HEK293 (cell line): ENCODE results near the gene TMEM176B.

Source experiments
- CTCF ChIA-PET: fragments of 350-600 bp; formaldehyde crosslinking; extraction: SDS; loops from one replicate; lab custom pipeline; 2021; ENCODE audit warnings: antibody characterized with exemption; lab: Yijun Ruan, JAX
- POLR2A ChIA-PET: fragments of 300-600 bp; formaldehyde crosslinking; extraction: SDS; loops from one replicate; lab custom pipeline; 2020; ENCODE audit warnings: antibody characterized with exemption, inconsistent platforms; lab: Yijun Ruan, JAX
- H3K27ac ChIP-seq: fragments of 200-500 bp; sonication (Bioruptor generic); 2 replicates; pipeline ENCODE4 v1.5.1; 2014; ENCODE audit warnings: low read depth, low read length, control low read depth, inconsistent platforms; ENCODE audit errors: extremely low read depth
- H3K36me3 ChIP-seq, 2 experiments: fragments of 200-500 bp in 1 of 2; sonication (Bioruptor generic) in 1 of 2; 1 replicate in 1 of 2; 2 replicates in 1 of 2; pipeline ENCODE4 v1.5.1; 2014 to 2017; ENCODE audit warnings: inconsistent platforms in 2 of 2, low read length in 2 of 2; ENCODE audit not compliant: control insufficient read depth in 2 of 2, insufficient read depth in 1 of 2
- H3K4me1 ChIP-seq: fragments of 200-500 bp; sonication (Bioruptor generic); 2 replicates; pipeline ENCODE4 v1.5.1; 2014; ENCODE audit warnings: mild to moderate bottlenecking, low read length, inconsistent platforms; ENCODE audit not compliant: control insufficient read depth, insufficient read depth
- H3K4me3 ChIP-seq: 2 replicates; pipeline ENCODE4 v1.5.1; 2011; ENCODE audit warnings: low read depth, mild to moderate bottlenecking, control low read depth, low read length, moderate library complexity
- H3K9me3 ChIP-seq: fragments of 200-500 bp; sonication (Bioruptor generic); 2 replicates; pipeline ENCODE4 v1.5.1; 2014; ENCODE audit warnings: low read depth, low read length, inconsistent platforms; ENCODE audit not compliant: control insufficient read depth, insufficient read depth
- HOXC10 ChIP-seq: sonication (generic); formaldehyde crosslinking; IDR thresholded peaks from 2 replicates; pipeline ENCODE4 v1.8.1; 2023; ENCODE audit warnings: mild to moderate bottlenecking, missing genetic modification reagents
- KLF9 ChIP-seq: fragments of 450-650 bp; formaldehyde crosslinking; IDR thresholded peaks from 2 replicates; pipeline ENCODE4 v1.5.1; 2016; ENCODE audit warnings: missing biosample characterization, missing genetic modification characterization, low read depth
- MYNN ChIP-seq: fragments of 450-650 bp; formaldehyde crosslinking; IDR thresholded peaks from 2 replicates; pipeline ENCODE4 v1.5.1; 2016; ENCODE audit warnings: missing biosample characterization, missing genetic modification characterization, borderline replicate concordance
- PRDM1 ChIP-seq: fragments of 450-650 bp; formaldehyde crosslinking; IDR thresholded peaks from 2 replicates; pipeline ENCODE4; 2016; ENCODE audit warnings: missing biosample characterization, missing genetic modification characterization
- SALL2 ChIP-seq: fragments of 450-650 bp; formaldehyde crosslinking; IDR thresholded peaks from 2 replicates; pipeline ENCODE4 v1.5.0; 2017; ENCODE audit warnings: missing biosample characterization, mild to moderate bottlenecking, missing genetic modification characterization, borderline replicate concordance
- TCF7L2 ChIP-seq: IDR thresholded peaks from 2 replicates; pipeline ENCODE4 v1.6.1; 2011; ENCODE audit warnings: low read depth, mild to moderate bottlenecking, inconsistent platforms, low read length, moderate library complexity, borderline replicate concordance
- ZFP37 ChIP-seq: fragments of 450-650 bp; formaldehyde crosslinking; IDR thresholded peaks from 2 replicates; pipeline ENCODE4 v1.5.1; 2016; ENCODE audit warnings: missing biosample characterization, missing genetic modification characterization
- ZNF112 ChIP-seq: fragments of 450-650 bp; formaldehyde crosslinking; IDR thresholded peaks from 2 replicates; pipeline ENCODE4 v1.5.0; 2017; ENCODE audit warnings: missing biosample characterization, missing genetic modification characterization
- ZNF138 ChIP-seq: fragments of 450-650 bp; formaldehyde crosslinking; IDR thresholded peaks from 2 replicates; pipeline ENCODE4 v1.5.1; 2016; ENCODE audit warnings: missing biosample characterization, missing genetic modification characterization, borderline replicate concordance
- ZNF169 ChIP-seq: fragments of 450-650 bp; formaldehyde crosslinking; IDR thresholded peaks from 2 replicates; pipeline ENCODE4 v1.5.1; 2016; ENCODE audit warnings: missing biosample characterization, missing genetic modification characterization
- ZNF184 ChIP-seq: fragments of 450-650 bp; IDR thresholded peaks from 2 replicates; pipeline ENCODE4 v1.5.1; 2018; ENCODE audit warnings: missing biosample characterization, mild to moderate bottlenecking, missing genetic modification characterization
- ZNF280D ChIP-seq: fragments of 450-650 bp; formaldehyde crosslinking; IDR thresholded peaks from 2 replicates; pipeline ENCODE4 v1.5.1; 2016; ENCODE audit warnings: missing biosample characterization, missing genetic modification characterization
- ZNF362 ChIP-seq: fragments of 450-650 bp; formaldehyde crosslinking; IDR thresholded peaks from 2 replicates; pipeline ENCODE4 v1.5.1; 2016; ENCODE audit warnings: missing biosample characterization, missing genetic modification characterization
- ZNF514 ChIP-seq: fragments of 450-650 bp; formaldehyde crosslinking; IDR thresholded peaks from 2 replicates; pipeline ENCODE4 v1.5.1; 2016; ENCODE audit warnings: missing biosample characterization, missing genetic modification characterization
- ZNF747 ChIP-seq: fragments of 450-650 bp; formaldehyde crosslinking; IDR thresholded peaks from 2 replicates; pipeline ENCODE4 v1.5.1; 2016; ENCODE audit warnings: missing biosample characterization, missing genetic modification characterization
- ZNF76 ChIP-seq: fragments of 450-650 bp; formaldehyde crosslinking; IDR thresholded peaks from 2 replicates; pipeline ENCODE4; 2016; ENCODE audit warnings: low read depth, missing biosample characterization, missing genetic modification characterization, borderline replicate concordance
- ZSCAN23 ChIP-seq: fragments of 450-650 bp; formaldehyde crosslinking; IDR thresholded peaks from 2 replicates; pipeline ENCODE4 v1.5.1; 2016; ENCODE audit warnings: missing biosample characterization, missing genetic modification characterization
- TF ChIP-seq, protein P1 (sequence below): fragments of 450-650 bp; formaldehyde crosslinking; optimal IDR thresholded peaks from 2 replicates; pipeline ENCODE3; 2016; ENCODE audit warnings: missing biosample characterization, mild to moderate bottlenecking, missing genetic modification characterization

Gene TMEM176B

GRCh38 chr7:150801242-150801945, 1.2 kb upstream of the TMEM176B start:
- CTCF ChIA-PET = no interaction called here
- no peak for TF ChIP-seq ZNF138 (tag by site-specific recombination)
- TF ChIP-seq, protein P1, sequence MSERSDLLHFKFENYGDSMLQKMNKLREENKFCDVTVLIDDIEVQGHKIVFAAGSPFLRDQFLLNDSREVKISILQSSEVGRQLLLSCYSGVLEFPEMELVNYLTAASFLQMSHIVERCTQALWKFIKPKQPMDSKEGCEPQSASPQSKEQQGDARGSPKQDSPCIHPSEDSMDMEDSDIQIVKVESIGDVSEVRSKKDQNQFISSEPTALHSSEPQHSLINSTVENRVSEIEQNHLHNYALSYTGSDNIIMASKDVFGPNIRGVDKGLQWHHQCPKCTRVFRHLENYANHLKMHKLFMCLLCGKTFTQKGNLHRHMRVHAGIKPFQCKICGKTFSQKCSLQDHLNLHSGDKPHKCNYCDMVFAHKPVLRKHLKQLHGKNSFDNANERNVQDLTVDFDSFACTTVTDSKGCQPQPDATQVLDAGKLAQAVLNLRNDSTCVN (tag by site-specific recombination) = no peak
- TF ChIP-seq ZNF280D (tag by site-specific recombination) = no peak
- no peak for TF ChIP-seq KLF9
- TF ChIP-seq TCF7L2 = no peak
- TF ChIP-seq, all 188 proteins: peak for 0
- H3K4me3 ChIP-seq = no peak overlapping the region
- no peak overlapping the region for H3K27ac ChIP-seq
- POLR2A ChIA-PET = no interaction called here
- H3K9me3 ChIP-seq = no peaks in the 10 kb centered on the region
- no peaks in the 10 kb centered on the region for H3K36me3 ChIP-seq
- H3K4me1 ChIP-seq = no peaks in the 10 kb centered on the region

GRCh38 chr7:150800581-150801241, 547 bp upstream of the TMEM176B start, which contains the start of gene TMEM176A:
TMEM176A (plus strand) TSS chr7:150800769; CDS start chr7:150801551, 782 bp downstream.
- ChIA-PET POLR2A (no interaction called here), CTCF (no interaction called here)
- Histone ChIP-seq H3K4me1 (no peaks in the 10 kb centered on the region), H3K9me3 (no peaks in the 10 kb centered on the region), H3K4me3 (no peak within 1 kb of the TSS), H3K36me3 (no peaks in the 10 kb centered on the region), H3K27ac (no peak within 1 kb of the TSS)
- TF ChIP-seq ZNF169 (tag by site-specific recombination) (no peak), PRDM1 (no peak), ZNF76 (tag by site-specific recombination) (no peak), ZNF362 (tag by site-specific recombination) (no peak)

- POLR2A ChIA-PET = no interaction called here
- TF ChIP-seq MYNN (tag by site-specific recombination) (no peak), ZNF184 (no peak), ZSCAN23 (tag by site-specific recombination) (no peak), ZFP37 (tag by site-specific recombination) (no peak), HOXC10 (CRISPR knock-in tag) (no peak), ZNF112 (tag by site-specific recombination) (no peak), SALL2 (tag by site-specific recombination) (no peak), KLF9 (no peak), ZNF514 (tag by site-specific recombination) (no peak), ZNF747 (tag by site-specific recombination) (no peak)
- Histone ChIP-seq H3K4me3 (no peak overlapping the region), H3K36me3 (no peaks in the 10 kb centered on the region), H3K4me1 (no peaks in the 10 kb centered on the region), H3K27ac (no peak overlapping the region), H3K9me3 (no peaks in the 10 kb centered on the region)
- CTCF ChIA-PET = interaction anchor here (1.3 kb wide), 1 partner anchor 15 kb away, joined by 5 read pairs; no protein-coding TSS in a partner anchor
Observed at GRCh38 chr7:150799156-150799555, 1.0 kb downstream of the TMEM176B start.
